GM13977 (cell line): ENCODE measurements around the gene SSMEM1.

Source experiments
- DNase-seq: peaks from one replicate; pipeline ENCODE4 v3.0.0; 2012; ENCODE audit warnings: low spot score
- in situ Hi-C: fragments of 300-500 bp; cut with MboI; formaldehyde crosslinking; loops from one replicate; pipeline ENCODE4 v1.12.0; 2022; ENCODE audit warnings: low sequenced_read_pairs, low pct_unique_long_range_greater_than_20kb, mixed read lengths, inconsistent platforms; ENCODE audit not compliant: unreplicated experiment
- TF ChIP-seq, protein P1 (sequence below): IDR thresholded peaks from 2 replicates; pipeline ENCODE4 v1.5.1; 2012; ENCODE audit warnings: mild to moderate bottlenecking, control low read depth; ENCODE audit not compliant: insufficient read depth; ENCODE audit errors: extremely low read depth, missing control alignments

Gene SSMEM1

DNA sequence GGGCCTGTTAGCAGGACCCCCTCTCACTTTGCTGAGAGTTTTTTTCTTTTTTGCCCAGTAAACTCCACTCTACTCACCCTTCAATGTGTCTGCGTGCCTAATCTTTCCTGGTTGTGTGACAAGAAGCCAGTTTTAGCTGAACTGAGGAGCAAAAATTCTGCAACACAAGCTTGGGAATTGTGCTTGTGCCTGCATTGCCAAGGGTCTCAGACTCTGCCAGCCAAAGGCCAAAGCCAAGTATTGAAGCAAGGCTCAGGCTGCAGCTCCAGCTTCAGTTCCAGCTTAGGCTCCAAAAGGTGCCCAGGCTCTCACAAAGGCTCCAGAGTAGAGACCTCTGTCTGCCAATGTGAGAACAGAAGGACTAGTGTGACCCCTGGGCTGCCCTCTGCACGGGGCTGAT is 54.8 kb downstream of the SSMEM1 start:
- in situ Hi-C loops = no loop called here
- no peak for DNase-seq
- TF ChIP-seq, protein P1, sequence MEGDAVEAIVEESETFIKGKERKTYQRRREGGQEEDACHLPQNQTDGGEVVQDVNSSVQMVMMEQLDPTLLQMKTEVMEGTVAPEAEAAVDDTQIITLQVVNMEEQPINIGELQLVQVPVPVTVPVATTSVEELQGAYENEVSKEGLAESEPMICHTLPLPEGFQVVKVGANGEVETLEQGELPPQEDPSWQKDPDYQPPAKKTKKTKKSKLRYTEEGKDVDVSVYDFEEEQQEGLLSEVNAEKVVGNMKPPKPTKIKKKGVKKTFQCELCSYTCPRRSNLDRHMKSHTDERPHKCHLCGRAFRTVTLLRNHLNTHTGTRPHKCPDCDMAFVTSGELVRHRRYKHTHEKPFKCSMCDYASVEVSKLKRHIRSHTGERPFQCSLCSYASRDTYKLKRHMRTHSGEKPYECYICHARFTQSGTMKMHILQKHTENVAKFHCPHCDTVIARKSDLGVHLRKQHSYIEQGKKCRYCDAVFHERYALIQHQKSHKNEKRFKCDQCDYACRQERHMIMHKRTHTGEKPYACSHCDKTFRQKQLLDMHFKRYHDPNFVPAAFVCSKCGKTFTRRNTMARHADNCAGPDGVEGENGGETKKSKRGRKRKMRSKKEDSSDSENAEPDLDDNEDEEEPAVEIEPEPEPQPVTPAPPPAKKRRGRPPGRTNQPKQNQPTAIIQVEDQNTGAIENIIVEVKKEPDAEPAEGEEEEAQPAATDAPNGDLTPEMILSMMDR = no peak

DNA sequence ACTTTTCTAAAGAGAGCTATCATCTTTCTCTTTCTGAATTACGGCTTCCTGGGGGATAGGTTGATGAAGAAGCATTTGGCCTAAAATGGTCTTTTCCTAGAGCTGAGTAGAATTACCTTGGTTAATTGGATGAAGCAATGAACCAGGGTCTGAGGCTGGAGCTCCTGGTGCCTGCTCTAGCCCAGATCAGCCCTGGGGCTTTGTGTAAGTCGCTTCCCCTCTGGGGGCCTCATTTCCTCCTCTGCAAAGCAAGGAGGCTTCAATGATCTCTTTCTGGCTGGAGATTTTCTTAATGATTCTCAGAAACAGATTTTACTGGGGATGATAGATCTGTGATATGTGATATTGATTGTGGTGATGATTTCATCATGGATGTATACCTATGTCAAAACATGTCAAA is 55.5 kb downstream of the SSMEM1 start:
- no peak for DNase-seq
- in situ Hi-C loops = no loop called here
- TF ChIP-seq, protein P1 = no peak
